KMS-11 (cell line): ENCODE results near the gene LSMEM2.

Experiments
- H2AFZ ChIP-seq: fragments of 200-600 bp; sonication (generic); 2 replicates; pipeline ENCODE4 v1.6.1; 2016; ENCODE audit warnings: antibody characterized with exemption, mixed run types, low read depth
- H3K27ac ChIP-seq: fragments of 200-600 bp; sonication (generic); 2 replicates; pipeline ENCODE4 v1.6.1; 2016; ENCODE audit warnings: mild to moderate bottlenecking, mixed run types
- H3K27me3 ChIP-seq: fragments of 200-600 bp; sonication (generic); 2 replicates; pipeline ENCODE4 v1.6.1; 2017; ENCODE audit warnings: mild to moderate bottlenecking, low read depth, mixed run types, moderate library complexity; ENCODE audit not compliant: insufficient read depth
- H3K36me3 ChIP-seq: fragments of 200-600 bp; sonication (generic); 2 replicates; pipeline ENCODE4 v1.6.1; 2017; ENCODE audit warnings: mild to moderate bottlenecking, mixed run types; ENCODE audit not compliant: insufficient read depth
- H3K4me1 ChIP-seq: fragments of 200-600 bp; sonication (generic); 2 replicates; pipeline ENCODE4 v1.6.1; 2016; ENCODE audit warnings: mild to moderate bottlenecking, low read depth, mixed run types; ENCODE audit not compliant: poor library complexity, severe bottlenecking
- H3K4me2 ChIP-seq: fragments of 200-600 bp; sonication (generic); 2 replicates; pipeline ENCODE4 v1.7.0; 2016; ENCODE audit warnings: mild to moderate bottlenecking, mixed run types
- H3K4me3 ChIP-seq: fragments of 200-600 bp; sonication (generic); IDR thresholded peaks from 2 replicates; pipeline ENCODE4 v1.6.1; 2017; ENCODE audit warnings: low read depth, low read length, mixed read lengths; ENCODE audit not compliant: insufficient read depth
- H3K79me2 ChIP-seq: fragments of 200-600 bp; sonication (generic); 2 replicates; pipeline ENCODE4 v1.6.1; 2016; ENCODE audit warnings: low read depth, mixed run types; ENCODE audit not compliant: insufficient read depth
- H3K9ac ChIP-seq: fragments of 200-600 bp; sonication (generic); 2 replicates; pipeline ENCODE4 v1.6.1; 2016; ENCODE audit warnings: mild to moderate bottlenecking, mixed run types
- H4K20me1 ChIP-seq: fragments of 200-600 bp; sonication (generic); 2 replicates; pipeline ENCODE4 v1.6.1; 2016; ENCODE audit warnings: mild to moderate bottlenecking, mixed run types; ENCODE audit not compliant: insufficient read depth
- TF ChIP-seq, protein P1 (sequence below): fragments of 200-600 bp; sonication (generic); conservative IDR thresholded peaks from 2 replicates; pipeline ENCODE4 v1.6.1; 2017; ENCODE audit warnings: low read depth, mild to moderate bottlenecking, antibody characterized with exemption, low read length, moderate library complexity, mixed read lengths

Gene LSMEM2

DNA sequence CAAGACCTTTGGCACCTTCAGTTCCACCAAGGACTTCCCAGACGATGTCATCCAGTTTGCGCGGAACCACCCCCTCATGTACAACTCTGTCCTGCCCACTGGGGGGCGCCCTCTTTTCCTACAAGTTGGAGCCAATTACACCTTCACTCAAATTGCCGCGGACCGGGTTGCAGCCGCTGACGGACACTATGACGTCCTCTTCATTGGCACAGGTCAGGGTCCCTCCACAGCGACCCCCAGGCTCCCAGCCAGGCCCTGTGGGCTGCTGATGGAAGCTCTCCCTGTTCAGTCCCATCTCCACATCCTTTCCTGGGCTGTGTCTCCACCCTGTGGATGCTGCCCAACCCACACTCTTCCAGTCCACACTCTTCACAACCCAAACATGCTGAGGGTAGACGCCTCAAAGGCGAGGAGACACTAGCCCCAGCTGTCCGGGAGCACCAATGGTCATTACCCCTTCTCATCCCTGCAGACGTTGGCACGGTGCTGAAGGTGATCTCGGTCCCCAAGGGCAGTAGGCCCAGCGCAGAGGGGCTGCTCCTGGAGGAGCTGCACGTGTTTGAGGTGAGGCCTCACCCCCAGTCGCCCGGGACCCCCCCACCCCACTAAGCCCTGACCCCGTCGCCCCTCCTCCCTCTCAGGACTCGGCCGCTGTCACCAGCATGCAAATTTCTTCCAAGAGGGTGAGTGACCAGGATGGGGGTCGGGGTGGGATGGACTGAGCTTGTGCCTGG lies 4.3 kb upstream of the LSMEM2 start:
- Histone ChIP-seq H3K4me1 (no peaks in the 10 kb centered on the region), H4K20me1 (no peaks in the 10 kb centered on the region), H3K27ac (no peak overlapping the region), H3K79me2 (no peaks in the 10 kb centered on the region), H3K4me2 (no peak overlapping the region), H2AFZ (no peak overlapping the region), H3K36me3 (no peaks in the 10 kb centered on the region), H3K4me3 (no peak overlapping the region), H3K27me3 (peaks cover 9% of the 10 kb centered on the region; the same call in 1 of the 2 replicates), H3K9ac (no peak overlapping the region)
- TF ChIP-seq, protein P1, sequence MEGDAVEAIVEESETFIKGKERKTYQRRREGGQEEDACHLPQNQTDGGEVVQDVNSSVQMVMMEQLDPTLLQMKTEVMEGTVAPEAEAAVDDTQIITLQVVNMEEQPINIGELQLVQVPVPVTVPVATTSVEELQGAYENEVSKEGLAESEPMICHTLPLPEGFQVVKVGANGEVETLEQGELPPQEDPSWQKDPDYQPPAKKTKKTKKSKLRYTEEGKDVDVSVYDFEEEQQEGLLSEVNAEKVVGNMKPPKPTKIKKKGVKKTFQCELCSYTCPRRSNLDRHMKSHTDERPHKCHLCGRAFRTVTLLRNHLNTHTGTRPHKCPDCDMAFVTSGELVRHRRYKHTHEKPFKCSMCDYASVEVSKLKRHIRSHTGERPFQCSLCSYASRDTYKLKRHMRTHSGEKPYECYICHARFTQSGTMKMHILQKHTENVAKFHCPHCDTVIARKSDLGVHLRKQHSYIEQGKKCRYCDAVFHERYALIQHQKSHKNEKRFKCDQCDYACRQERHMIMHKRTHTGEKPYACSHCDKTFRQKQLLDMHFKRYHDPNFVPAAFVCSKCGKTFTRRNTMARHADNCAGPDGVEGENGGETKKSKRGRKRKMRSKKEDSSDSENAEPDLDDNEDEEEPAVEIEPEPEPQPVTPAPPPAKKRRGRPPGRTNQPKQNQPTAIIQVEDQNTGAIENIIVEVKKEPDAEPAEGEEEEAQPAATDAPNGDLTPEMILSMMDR, result peak; percentile 76

DNA sequence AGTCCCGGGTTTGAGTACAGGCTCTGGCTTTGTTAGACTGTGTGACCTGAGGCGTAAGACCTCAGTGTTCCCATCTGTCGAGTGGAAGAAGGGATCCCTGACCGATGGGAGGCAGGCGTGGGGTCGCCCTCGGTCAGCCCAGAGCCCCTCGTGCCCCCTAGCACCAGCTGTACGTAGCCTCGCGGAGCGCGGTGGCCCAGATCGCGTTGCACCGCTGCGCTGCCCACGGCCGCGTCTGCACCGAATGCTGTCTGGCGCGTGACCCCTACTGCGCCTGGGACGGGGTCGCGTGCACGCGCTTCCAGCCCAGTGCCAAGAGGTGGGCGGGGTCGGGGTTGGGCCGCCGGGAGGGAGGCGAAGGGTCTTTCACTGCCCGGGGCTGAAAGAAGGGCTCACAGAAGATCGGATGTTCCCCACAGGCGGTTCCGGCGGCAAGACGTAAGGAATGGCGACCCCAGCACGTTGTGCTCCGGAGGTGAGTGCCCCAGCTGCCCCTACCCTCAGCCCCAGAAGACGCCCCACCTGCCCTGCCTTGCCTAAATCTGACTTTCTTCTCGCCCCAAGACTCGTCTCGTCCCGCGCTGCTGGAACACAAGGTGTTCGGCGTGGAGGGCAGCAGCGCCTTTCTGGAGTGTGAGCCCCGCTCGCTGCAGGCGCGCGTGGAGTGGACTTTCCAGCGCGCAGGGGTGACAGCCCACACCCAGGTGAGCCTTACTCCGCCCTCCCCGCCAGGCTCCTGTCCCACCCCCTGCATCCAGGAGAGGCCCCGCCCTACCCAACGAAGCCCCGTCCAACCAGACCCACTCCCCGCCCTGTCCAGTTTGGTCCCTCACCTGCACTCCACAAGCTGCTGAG lies 3.5 kb upstream of the LSMEM2 start:
- H4K20me1 ChIP-seq, result no peaks in the 10 kb centered on the region

DNA sequence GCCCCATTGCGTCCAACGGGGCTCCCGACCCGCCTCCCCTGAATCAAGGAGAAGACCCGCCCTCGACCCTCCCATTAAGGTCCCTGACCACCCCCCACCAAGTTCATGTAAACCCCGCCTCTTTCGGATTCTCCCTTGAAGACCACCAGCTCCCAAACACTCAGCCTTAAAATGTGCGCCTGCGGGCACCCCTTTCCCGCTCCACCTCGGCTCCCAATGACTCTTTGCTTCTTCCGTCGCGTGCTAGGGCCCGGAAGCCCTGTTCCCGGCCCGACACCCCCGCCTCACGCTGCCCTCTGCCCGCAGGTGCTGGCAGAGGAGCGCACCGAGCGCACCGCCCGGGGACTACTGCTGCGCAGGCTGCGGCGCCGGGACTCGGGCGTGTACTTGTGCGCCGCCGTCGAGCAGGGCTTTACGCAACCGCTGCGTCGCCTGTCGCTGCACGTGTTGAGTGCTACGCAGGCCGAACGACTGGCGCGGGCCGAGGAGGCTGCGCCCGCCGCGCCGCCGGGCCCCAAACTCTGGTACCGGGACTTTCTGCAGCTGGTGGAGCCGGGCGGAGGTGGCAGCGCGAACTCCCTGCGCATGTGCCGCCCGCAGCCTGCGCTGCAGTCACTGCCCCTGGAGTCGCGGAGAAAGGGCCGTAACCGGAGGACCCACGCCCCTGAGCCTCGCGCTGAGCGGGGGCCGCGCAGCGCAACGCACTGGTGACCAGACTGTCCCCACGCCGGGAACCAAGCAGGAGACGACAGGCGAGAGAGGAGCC lies 2.7 kb upstream of the LSMEM2 start:
- Histone ChIP-seq H4K20me1 (no peaks in the 10 kb centered on the region), H2AFZ (no peak overlapping the region), H3K36me3 (no peaks in the 10 kb centered on the region), H3K4me1 (no peaks in the 10 kb centered on the region), H3K4me2 (no peak overlapping the region), H3K4me3 (no peak overlapping the region), H3K27ac (no peak overlapping the region), H3K27me3 (peaks cover 9% of the 10 kb centered on the region; the same call in 1 of the 2 replicates), H3K79me2 (no peaks in the 10 kb centered on the region), H3K9ac (no peak overlapping the region)
- TF ChIP-seq, protein P1, result no peak

More for the DNA sequence above, 3.5 kb upstream of the LSMEM2 start:
- TF ChIP-seq, protein P1, result no peak
- H2AFZ ChIP-seq, result no peak overlapping the region
- no peaks in the 10 kb centered on the region for H3K36me3 ChIP-seq
- no peak overlapping the region for H3K9ac ChIP-seq
- no peaks in the 10 kb centered on the region for H3K4me1 ChIP-seq
- no peaks in the 10 kb centered on the region for H3K79me2 ChIP-seq
- peaks cover 9% of the 10 kb centered on the region; the same call in 1 of the 2 replicates for H3K27me3 ChIP-seq
- no peak overlapping the region for H3K4me3 ChIP-seq
- H3K27ac ChIP-seq, result no peak overlapping the region
- no peak overlapping the region for H3K4me2 ChIP-seq

DNA sequence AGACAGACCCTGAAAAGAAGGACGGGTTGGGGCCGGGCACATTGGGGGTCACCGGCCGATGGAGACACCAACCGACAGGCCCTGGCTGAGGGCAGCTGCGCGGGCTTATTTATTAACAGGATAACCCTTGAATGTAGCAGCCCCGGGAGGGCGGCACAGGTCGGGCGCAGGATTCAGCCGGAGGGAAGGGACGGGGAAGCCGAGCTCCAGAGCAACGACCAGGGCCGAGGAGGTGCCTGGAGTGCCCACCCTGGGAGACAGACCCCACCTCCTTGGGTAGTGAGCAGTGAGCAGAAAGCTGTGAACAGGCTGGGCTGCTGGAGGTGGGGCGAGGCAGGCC lies 2.2 kb upstream of the LSMEM2 start:
- Histone ChIP-seq H3K27ac (no peak overlapping the region), H3K79me2 (no peaks in the 10 kb centered on the region), H3K9ac (no peak overlapping the region), H4K20me1 (no peaks in the 10 kb centered on the region), H3K4me2 (no peak overlapping the region), H3K36me3 (no peaks in the 10 kb centered on the region), H3K27me3 (peaks cover 9% of the 10 kb centered on the region; the same call in 1 of the 2 replicates), H2AFZ (no peak overlapping the region), H3K4me1 (no peaks in the 10 kb centered on the region), H3K4me3 (no peak overlapping the region)
- TF ChIP-seq, protein P1, result no peak
